Urothelium cell line (cell line): Measurements from ENCODE around the gene SLC45A3.

Source experiments
- DNase-seq: peaks from one replicate; pipeline ENCODE4 v3.0.0; 2011; ENCODE audit warnings: low spot score, mixed read lengths
- FAIRE-seq: peaks from 2 replicates; lab custom pipeline; 2011; peaks lifted over from hg19 to GRCh38; lab: Jason Lieb, UNC

SLC45A3 gene

DNA sequence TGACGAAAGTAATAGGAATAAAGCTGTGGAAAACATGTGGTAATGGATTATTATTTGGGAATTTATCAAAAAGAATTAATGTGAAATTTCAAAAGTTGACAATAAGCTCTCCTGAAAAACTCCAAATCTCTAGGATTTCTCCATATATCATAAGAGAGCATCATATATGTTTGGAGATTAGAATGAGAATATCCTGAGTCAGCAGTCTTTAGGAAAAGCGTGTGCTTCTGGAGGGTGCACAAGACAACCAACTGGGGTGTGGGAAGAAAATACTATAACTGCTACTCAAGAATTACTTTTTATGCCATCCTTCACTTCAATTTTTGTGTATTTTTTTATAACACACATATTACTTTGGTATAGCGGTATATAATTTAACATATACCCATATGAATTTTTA, 68.2 kb downstream of the SLC45A3 start:
- FAIRE-seq (no peak), DNase-seq (no peak)

DNA sequence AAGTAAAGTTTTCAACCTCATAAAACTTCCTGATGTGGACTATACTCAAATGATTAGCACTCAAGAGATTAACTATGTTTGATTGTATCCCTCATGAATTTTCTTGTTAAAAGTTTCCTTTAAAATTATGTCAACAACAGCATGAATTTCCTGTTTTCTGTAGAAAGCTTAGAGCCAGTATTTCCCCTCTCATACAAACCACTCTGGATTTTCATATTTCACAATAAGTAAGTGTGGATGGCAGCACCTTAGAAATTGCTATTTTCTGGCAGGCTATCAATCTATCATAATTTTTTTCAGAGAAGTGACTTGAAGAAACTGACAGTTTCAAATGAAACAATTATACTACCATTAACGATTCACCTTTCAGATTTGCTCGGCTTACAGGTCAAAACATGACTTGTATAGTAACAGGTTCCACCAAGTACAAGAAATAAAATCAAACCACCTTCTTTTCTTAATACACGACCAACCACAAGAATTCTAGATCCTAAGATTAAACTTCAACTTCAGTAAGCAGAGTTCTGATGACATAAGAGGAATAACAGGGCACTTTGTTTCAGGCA, 69.3 kb downstream of the SLC45A3 start:
- no peak for FAIRE-seq
- DNase-seq = no peak

DNA sequence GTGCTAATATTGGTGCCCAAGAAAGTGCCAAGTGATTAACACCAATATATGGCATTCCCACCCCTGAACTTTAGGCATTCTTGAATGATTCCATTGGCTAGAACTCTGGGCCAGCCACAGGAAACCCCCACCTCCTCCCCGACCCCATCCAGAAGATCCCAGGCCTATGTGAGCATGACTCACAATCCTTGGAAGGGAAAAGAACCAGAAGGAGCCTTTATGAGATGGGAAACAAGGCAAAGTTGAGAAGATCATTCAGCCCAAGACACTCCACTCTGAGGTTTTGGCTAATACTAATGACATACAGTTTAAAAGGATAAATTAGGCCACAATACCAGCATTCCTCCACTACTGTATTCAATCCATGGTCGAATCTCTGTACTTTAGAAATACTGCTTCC, 70.3 kb downstream of the SLC45A3 start:
- FAIRE-seq = no peak

More for the DNA sequence above, 70.3 kb downstream of the SLC45A3 start:
- no peak for DNase-seq
